Upper lobe of left lung (tissue), 6 donors: ENCODE measurements around the gene PPP1R13B. TPM values are rescaled to one million over a fixed set of nuclear protein-coding genes. Genes with fewer than 3 reads are reported as not detected.

Experiments
- ATAC-seq, 2 donors: fragments of 200-7000 bp; cut with Tn5 transposase; one replicate each; pipeline ENCODE4 v1.9.1; 2022; ENCODE audit warnings: mild to moderate bottlenecking in 2 of 2, moderate library complexity in 2 of 2; ENCODE audit not compliant: low FRiP score in 2 of 2
- DNase-seq, 2 donors: peaks; one replicate each; pipeline ENCODE4 v3.0.0-alpha.2; 2019 to 2020
- H3K27ac ChIP-seq, 4 donors: fragments of 200-600 bp; sonication (generic); one replicate each; pipeline ENCODE4 v1.5.1; 2016 to 2019
- H3K27me3 ChIP-seq, 4 donors: fragments of 200-600 bp; sonication (generic); one replicate each; pipeline ENCODE4 v1.5.1; 2017 to 2019
- H3K36me3 ChIP-seq, 4 donors: fragments of 200-600 bp; sonication (generic); one replicate each; pipeline ENCODE4 v1.5.1; 2016 to 2019
- H3K4me1 ChIP-seq, 4 donors: fragments of 200-600 bp; sonication (generic); one replicate each; pipeline ENCODE4 v1.5.1; 2018 to 2019
- H3K4me3 ChIP-seq, 4 donors: fragments of 200-600 bp; sonication (generic); one replicate each; pipeline ENCODE4 v1.5.1; 2017 to 2019; ENCODE audit warnings: mild to moderate bottlenecking in 2 of 4, moderate library complexity in 1 of 4
- H3K9me3 ChIP-seq, 4 donors: fragments of 200-600 bp; sonication (generic); one replicate each; pipeline ENCODE4 v1.5.1; 2018 to 2019
- CTCF ChIP-seq, 6 experiments: fragments of 450-650 bp in 4 of 6; fragments of 200-600 bp in 2 of 6; sonication (generic) in 2 of 6; IDR thresholded peaks; one replicate each; pipeline ENCODE4 v1.5.1; 2016 to 2019; ENCODE audit warnings: antibody characterized with exemption in 6 of 6
- EP300 ChIP-seq, 4 donors: sonication (generic); formaldehyde crosslinking; IDR thresholded peaks; one replicate each; pipeline ENCODE4 v1.5.1; 2017; ENCODE audit warnings: antibody characterized with exemption in 4 of 4, control low read depth in 2 of 4
- POLR2A ChIP-seq, 4 donors: fragments of 450-650 bp; IDR thresholded peaks; one replicate each; pipeline ENCODE4 v1.5.1; 2016 to 2017; ENCODE audit warnings: antibody characterized with exemption in 4 of 4, mild to moderate bottlenecking in 2 of 4
- POLR2AphosphoS5 ChIP-seq, 2 donors: sonication (generic); formaldehyde crosslinking; IDR thresholded peaks; one replicate each; pipeline ENCODE4 v1.5.1; 2017; ENCODE audit warnings: antibody characterized with exemption in 2 of 2
- WGBS, 2 donors: methylation state at CpG; one replicate each; pipeline ENCODE4 v1.1.5; 2017 to 2018; 5-methylcytosine and 5-hydroxymethylcytosine counted together
- total RNA-seq, 6 donors: library from RNA; depleted of rRNA in 4 of 6; stranded (reverse); fragments of >200 nt in 4 of 6; gene quantifications; one replicate each; pipeline versions ENCODE4 v1.1.0 to v1.2.1, GENCODE V29; 2016 to 2021
- donor health status: DM: no; HTN: no; CAD: no; lungs with moderate emphysema.
- donor health status: DM: no; HTN: yes; CAD: no; lungs with severe emphysema.

The PPP1R13B gene
- total RNA-seq, 6 donors from 2014 or later, result 37.0 to 117 (median 71.1) TPM

GRCh38 chr14:103755060-103755459, 92.3 kb downstream of the PPP1R13B start:
- TF ChIP-seq POLR2AphosphoS5 (IDR thresholded peaks at IDR 0.05) (no peak), CTCF (IDR thresholded peaks at IDR 0.05) (no peak), POLR2A (IDR thresholded peaks at IDR 0.05) (no peak), EP300 (IDR thresholded peaks at IDR 0.05) (no peak)
- DNase-seq (no peak), ATAC-seq (no peak)
- H3K27me3 ChIP-seq, result no peaks in the 10 kb centered on the region
- peaks cover 5 to 39% (median 7%) of the 10 kb centered on the region in 4 donors for H3K36me3 ChIP-seq
- no peak overlapping the region for H3K27ac ChIP-seq
- 88 to 96% methylated on average over 6 of the region's 6 CpGs for WGBS, 2 donors
- H3K4me3 ChIP-seq, result no peak overlapping the region
- no peaks in the 10 kb centered on the region for H3K9me3 ChIP-seq
- peaks cover 0 to 9% (median 0%) of the 10 kb centered on the region in 4 donors for H3K4me1 ChIP-seq

- 81 to 82% methylated on average over 9 of the region's 9 CpGs for WGBS, 2 donors
- H3K27ac ChIP-seq, result no peak overlapping the region
- H3K9me3 ChIP-seq, result no peaks in the 10 kb centered on the region
- TF ChIP-seq EP300 (IDR thresholded peaks at IDR 0.05), result no peak
- no peak for TF ChIP-seq POLR2A (IDR thresholded peaks at IDR 0.05)
- TF ChIP-seq CTCF (IDR thresholded peaks at IDR 0.05), result no peak
- TF ChIP-seq POLR2AphosphoS5 (IDR thresholded peaks at IDR 0.05), result no peak
- no peak overlapping the region for H3K4me3 ChIP-seq
- peaks cover 0 to 9% (median 0%) of the 10 kb centered on the region in 4 donors for H3K4me1 ChIP-seq
- ATAC-seq (no peak), DNase-seq (no peak)
- no peaks in the 10 kb centered on the region for H3K27me3 ChIP-seq
- peaks cover 8 to 52% (median 15%) of the 10 kb centered on the region in 4 donors for H3K36me3 ChIP-seq
These were observed 93.6 kb downstream of the PPP1R13B start for GRCh38 chr14:103753774-103754173.

GRCh38 chr14:103749860-103750259, 97.5 kb downstream of the PPP1R13B start:
- Histone ChIP-seq H3K27me3 (no peaks in the 10 kb centered on the region), H3K4me1 (no peaks in the 10 kb centered on the region), H3K9me3 (no peaks in the 10 kb centered on the region), H3K4me3 (no peak overlapping the region), H3K27ac (no peak overlapping the region), H3K36me3 (peaks cover 11 to 86% (median 32%) of the 10 kb centered on the region in 4 donors)
- 83 to 86% methylated on average over 5 of the region's 5 CpGs for WGBS, 2 donors
- ATAC-seq (no peak), DNase-seq (no peak)
- no peak for TF ChIP-seq EP300 (IDR thresholded peaks at IDR 0.05)
- TF ChIP-seq POLR2A (IDR thresholded peaks at IDR 0.05), result no peak
- TF ChIP-seq CTCF (IDR thresholded peaks at IDR 0.05), result no peak
- no peak for TF ChIP-seq POLR2AphosphoS5 (IDR thresholded peaks at IDR 0.05)

- peaks cover 13 to 90% (median 36%) of the 10 kb centered on the region in 4 donors for H3K36me3 ChIP-seq
- 93 to 94% methylated on average over 5 of the region's 5 CpGs for WGBS, 2 donors
These were observed 97.9 kb downstream of the PPP1R13B start for GRCh38 chr14:103749452-103749851.

More at GRCh38 chr14:103749452-103749851, 97.9 kb downstream of the PPP1R13B start:
- no peaks in the 10 kb centered on the region for H3K27me3 ChIP-seq
- H3K9me3 ChIP-seq, result no peaks in the 10 kb centered on the region
- ATAC-seq (no peak), DNase-seq (no peak)
- H3K4me1 ChIP-seq, result no peaks in the 10 kb centered on the region
- no peak overlapping the region for H3K4me3 ChIP-seq
- H3K27ac ChIP-seq, result no peak overlapping the region
- TF ChIP-seq POLR2AphosphoS5 (IDR thresholded peaks at IDR 0.05), result no peak
- no peak for TF ChIP-seq CTCF (IDR thresholded peaks at IDR 0.05)
- TF ChIP-seq EP300 (IDR thresholded peaks at IDR 0.05), result no peak
- TF ChIP-seq POLR2A (IDR thresholded peaks at IDR 0.05), result no peak
